Astrocyte (in vitro differentiated cells and primary cell): Measurements from ENCODE around the gene LRBA.

Experiments used
- CTCF ChIP-seq: IDR thresholded peaks from 2 replicates; pipeline ENCODE4 v1.5.1; 2011; ENCODE audit warnings: low read depth, mild to moderate bottlenecking, inconsistent platforms, low read length, moderate library complexity; ENCODE audit not compliant: insufficient read depth
- EZH2 ChIP-seq: IDR thresholded peaks from 2 replicates; pipeline ENCODE4 v1.6.1; 2012; ENCODE audit warnings: mild to moderate bottlenecking, low read length, inconsistent platforms; ENCODE audit not compliant: insufficient read depth

- TF ChIP-seq EZH2 = no peak
- no peak for TF ChIP-seq CTCF
Observed at GRCh38 chr4:150390531-150390910, 624.6 kb downstream of the LRBA start.
